Left lung (tissue), 10 donors: ENCODE results near the gene APOA5. TPM values are rescaled to one million over a fixed set of nuclear protein-coding genes. Genes with fewer than 3 reads are reported as not detected.

Source experiments
- ATAC-seq: fragments of 200-7000 bp; cut with Tn5 transposase; one replicate; pipeline ENCODE4 v1.9.1; 2020; ENCODE audit warnings: moderate library complexity
- DNase-seq, 4 donors: peaks; one replicate each; pipeline ENCODE4 v3.0.0-alpha.2; 2013 to 2020
- H3K27ac ChIP-seq, 2 donors: fragments of 200-600 bp; sonication (generic) in 1 of 2; one replicate each; pipeline versions ENCODE4 v1.5.0 to v1.8.0; 2020 to 2021
- H3K27me3 ChIP-seq, 2 donors: fragments of 200-600 bp; sonication (generic) in 1 of 2; one replicate each; pipeline versions ENCODE4 v1.5.0 to v1.8.0; 2020 to 2021
- H3K36me3 ChIP-seq, 2 donors: fragments of 200-600 bp; sonication (generic) in 1 of 2; one replicate each; pipeline versions ENCODE4 v1.5.0 to v1.8.0; 2020 to 2021
- H3K4me1 ChIP-seq, 2 donors: fragments of 200-600 bp; one replicate each; pipeline ENCODE4 v1.8.0; 2021
- H3K4me3 ChIP-seq, 2 donors: fragments of 200-600 bp; sonication (generic) in 1 of 2; one replicate each; pipeline versions ENCODE4 v1.5.0 to v1.8.0; 2020 to 2021; ENCODE audit warnings: mild to moderate bottlenecking in 1 of 2
- H3K9me3 ChIP-seq, 2 donors: fragments of 200-600 bp; sonication (generic) in 1 of 2; one replicate each; pipeline versions ENCODE4 v1.5.0 to v1.8.0; 2020 to 2021
- intact Hi-C, 2 donors: fragments of 100-400 bp; cut with DNase I; formaldehyde crosslinking; loops; one replicate each; pipeline versions ENCODE4 v1.11.2 to v1.14.2; 2022
- polyA plus RNA-seq, 6 donors: library from polyadenylated mRNA; unstranded; fragments of 120-200 nt; gene quantifications; one replicate each; pipeline ENCODE4 v1.2.1, GENCODE V29; 2013; ENCODE audit not compliant: insufficient read length in 6 of 6
- total RNA-seq, 2 donors: library from RNA; stranded (reverse); fragmentation: NEBNext Ultra II Directional; extraction: Animal tissue kit (Norgen Biotek cat#: 25700); gene quantifications; one replicate each; pipeline ENCODE4 v1.2.1, GENCODE V29; 2021
- TF ChIP-seq, protein P1 (sequence below), 2 donors: fragments of 200-600 bp; sonication (generic) in 1 of 2; IDR thresholded peaks; one replicate each; pipeline versions ENCODE4 v1.5.0 to v1.8.0; 2021; ENCODE audit warnings: antibody characterized with exemption in 2 of 2
- donor health status: DM: no; HTN: yes; CAD: no.
- donor health status: DM: no; HTN: no; CAD: no.

APOA5 gene
- total and polyA plus RNA-seq, 8 donors: 0.07 to 0.10 TPM; not detected in 6

DNA sequence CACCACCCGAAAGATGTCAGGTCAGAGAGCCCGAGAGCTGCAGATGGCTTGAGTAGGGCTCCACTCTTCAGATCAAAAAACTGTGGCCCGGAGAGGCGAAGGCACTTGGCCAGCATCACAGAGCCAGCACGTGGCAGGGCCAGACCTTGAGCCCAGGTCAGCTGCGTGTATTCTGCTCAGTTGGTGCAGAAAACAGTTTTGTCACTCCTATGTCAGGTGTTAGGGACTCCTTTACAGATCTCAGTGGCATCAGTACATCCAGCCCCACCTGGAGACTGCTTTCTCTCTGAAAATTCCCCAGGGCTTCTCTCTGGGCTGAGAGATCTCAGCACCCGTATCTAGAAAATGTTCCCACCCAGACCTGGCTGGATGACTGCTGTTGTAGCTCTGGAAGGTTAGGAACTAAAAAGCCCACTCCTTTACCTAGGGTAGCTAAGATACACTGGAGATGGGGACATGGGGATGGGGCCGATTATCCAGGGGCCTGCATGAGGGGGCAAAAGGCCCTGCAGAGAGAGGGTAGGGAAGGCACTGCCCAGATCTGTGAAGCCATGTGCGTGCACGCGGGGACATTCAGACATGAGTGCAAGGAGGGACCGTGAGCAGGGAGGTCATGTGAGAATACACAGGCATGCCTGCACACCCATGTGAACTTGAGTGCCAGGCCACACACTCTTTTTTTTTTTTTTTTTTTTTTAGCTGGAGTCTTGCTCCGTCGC lies 42.3 kb upstream of the APOA5 start:
- Histone ChIP-seq H3K9me3 (no peaks in the 10 kb centered on the region), H3K4me1 (peaks cover 8 to 28% of the 10 kb centered on the region in 2 donors), H3K27ac (no peak overlapping the region), H3K4me3 (no peak overlapping the region), H3K36me3 (no peaks in the 10 kb centered on the region), H3K27me3 (peaks cover 0 to 5% of the 10 kb centered on the region in 2 donors)
- DNase-seq: peak in 1 of 4 donors; percentile 22
- no peak for ATAC-seq
- TF ChIP-seq, protein P1, sequence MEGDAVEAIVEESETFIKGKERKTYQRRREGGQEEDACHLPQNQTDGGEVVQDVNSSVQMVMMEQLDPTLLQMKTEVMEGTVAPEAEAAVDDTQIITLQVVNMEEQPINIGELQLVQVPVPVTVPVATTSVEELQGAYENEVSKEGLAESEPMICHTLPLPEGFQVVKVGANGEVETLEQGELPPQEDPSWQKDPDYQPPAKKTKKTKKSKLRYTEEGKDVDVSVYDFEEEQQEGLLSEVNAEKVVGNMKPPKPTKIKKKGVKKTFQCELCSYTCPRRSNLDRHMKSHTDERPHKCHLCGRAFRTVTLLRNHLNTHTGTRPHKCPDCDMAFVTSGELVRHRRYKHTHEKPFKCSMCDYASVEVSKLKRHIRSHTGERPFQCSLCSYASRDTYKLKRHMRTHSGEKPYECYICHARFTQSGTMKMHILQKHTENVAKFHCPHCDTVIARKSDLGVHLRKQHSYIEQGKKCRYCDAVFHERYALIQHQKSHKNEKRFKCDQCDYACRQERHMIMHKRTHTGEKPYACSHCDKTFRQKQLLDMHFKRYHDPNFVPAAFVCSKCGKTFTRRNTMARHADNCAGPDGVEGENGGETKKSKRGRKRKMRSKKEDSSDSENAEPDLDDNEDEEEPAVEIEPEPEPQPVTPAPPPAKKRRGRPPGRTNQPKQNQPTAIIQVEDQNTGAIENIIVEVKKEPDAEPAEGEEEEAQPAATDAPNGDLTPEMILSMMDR (IDR thresholded peaks at IDR 0.05): no peak
- intact Hi-C loops: no loop called here

DNA sequence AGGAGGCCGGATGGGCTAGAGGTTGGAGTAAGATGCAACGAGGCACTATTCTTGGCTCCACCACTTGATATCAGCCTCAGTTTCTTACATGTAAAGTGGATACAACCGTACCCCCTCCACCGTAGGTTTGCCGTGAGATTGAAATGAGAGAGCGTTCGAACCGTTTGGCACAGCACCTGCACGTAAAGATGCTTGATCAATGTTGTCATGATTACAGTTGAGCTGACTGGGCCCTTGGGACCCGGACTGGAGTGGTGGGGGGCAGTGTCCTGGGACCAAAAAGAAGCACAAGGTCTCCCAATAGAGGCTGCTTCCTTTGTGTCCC lies 41.8 kb upstream of the APOA5 start:
- H3K36me3 ChIP-seq: no peaks in the 10 kb centered on the region
- ATAC-seq: no peak
- no peak overlapping the region for H3K4me3 ChIP-seq
- no peaks in the 10 kb centered on the region for H3K9me3 ChIP-seq
- intact Hi-C loops: no loop called here
- peaks cover 0 to 5% of the 10 kb centered on the region in 2 donors for H3K27me3 ChIP-seq
- DNase-seq: peak in 1 of 4 donors; percentile 24
- H3K4me1 ChIP-seq: peaks cover 8 to 28% of the 10 kb centered on the region in 2 donors
- no peak overlapping the region for H3K27ac ChIP-seq
- TF ChIP-seq, protein P1 (IDR thresholded peaks at IDR 0.05): no peak

DNA sequence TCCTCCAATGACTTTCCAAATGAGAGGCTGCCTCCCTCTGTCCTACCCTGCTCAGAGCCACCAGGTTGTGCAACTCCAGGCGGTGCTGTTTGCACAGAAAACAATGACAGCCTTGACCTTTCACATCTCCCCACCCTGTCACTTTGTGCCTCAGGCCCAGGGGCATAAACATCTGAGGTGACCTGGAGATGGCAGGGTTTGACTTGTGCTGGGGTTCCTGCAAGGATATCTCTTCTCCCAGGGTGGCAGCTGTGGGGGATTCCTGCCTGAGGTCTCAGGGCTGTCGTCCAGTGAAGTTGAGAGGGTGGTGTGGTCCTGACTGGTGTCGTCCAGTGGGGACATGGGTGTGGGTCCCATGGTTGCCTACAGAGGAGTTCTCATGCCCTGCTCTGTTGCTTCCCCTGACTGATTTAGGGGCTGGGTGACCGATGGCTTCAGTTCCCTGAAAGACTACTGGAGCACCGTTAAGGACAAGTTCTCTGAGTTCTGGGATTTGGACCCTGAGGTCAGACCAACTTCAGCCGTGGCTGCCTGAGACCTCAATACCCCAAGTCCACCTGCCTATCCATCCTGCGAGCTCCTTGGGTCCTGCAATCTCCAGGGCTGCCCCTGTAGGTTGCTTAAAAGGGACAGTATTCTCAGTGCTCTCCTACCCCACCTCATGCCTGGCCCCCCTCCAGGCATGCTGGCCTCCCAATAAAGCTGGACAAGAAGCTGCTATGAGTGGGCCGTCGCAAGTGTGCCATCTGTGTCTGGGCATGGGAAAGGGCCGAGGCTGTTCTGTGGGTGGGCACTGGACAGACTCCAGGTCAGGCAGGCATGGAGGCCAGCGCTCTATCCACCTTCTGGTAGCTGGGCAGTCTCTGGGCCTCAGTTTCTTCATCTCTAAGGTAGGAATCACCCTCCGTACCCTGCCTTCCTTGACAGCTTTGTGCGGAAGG lies 40.9 kb upstream of the APOA5 start:
- no peaks in the 10 kb centered on the region for H3K9me3 ChIP-seq
- TF ChIP-seq, protein P1 (IDR thresholded peaks at IDR 0.05): no peak
- H3K27ac ChIP-seq: no peak overlapping the region
- no peak overlapping the region for H3K4me3 ChIP-seq
- peaks cover 8 to 28% of the 10 kb centered on the region in 2 donors for H3K4me1 ChIP-seq
- peak in 1 of 4 donors; percentile 35 for DNase-seq
- intact Hi-C loops: no loop called here
- H3K36me3 ChIP-seq: no peaks in the 10 kb centered on the region
- peaks cover 0 to 5% of the 10 kb centered on the region in 2 donors for H3K27me3 ChIP-seq
- no peak for ATAC-seq

DNA sequence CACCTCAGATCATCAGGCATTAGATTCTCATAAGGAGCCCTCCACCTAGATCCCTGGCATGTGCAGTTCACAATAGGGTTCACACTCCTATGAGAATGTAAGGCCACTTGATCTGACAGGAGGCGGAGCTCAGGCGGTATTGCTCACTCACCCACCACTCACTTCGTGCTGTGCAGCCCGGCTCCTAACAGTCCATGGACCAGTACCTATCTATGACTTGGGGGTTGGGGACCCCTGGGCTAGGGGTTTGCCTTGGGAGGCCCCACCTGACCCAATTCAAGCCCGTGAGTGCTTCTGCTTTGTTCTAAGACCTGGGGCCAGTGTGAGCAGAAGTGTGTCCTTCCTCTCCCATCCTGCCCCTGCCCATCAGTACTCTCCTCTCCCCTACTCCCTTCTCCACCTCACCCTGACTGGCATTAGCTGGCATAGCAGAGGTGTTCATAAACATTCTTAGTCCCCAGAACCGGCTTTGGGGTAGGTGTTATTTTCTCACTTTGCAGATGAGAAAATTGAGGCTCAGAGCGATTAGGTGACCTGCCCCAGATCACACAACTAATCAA lies 40.2 kb upstream of the APOA5 start:
- H3K4me1 ChIP-seq: peaks cover 8 to 27% of the 10 kb centered on the region in 2 donors
- TF ChIP-seq, protein P1 (IDR thresholded peaks at IDR 0.05): no peak
- no peak overlapping the region for H3K27ac ChIP-seq
- DNase-seq (no peak), ATAC-seq (no peak)
- no peaks in the 10 kb centered on the region for H3K9me3 ChIP-seq
- intact Hi-C loops: no loop called here
- no peaks in the 10 kb centered on the region for H3K36me3 ChIP-seq
- peaks cover 0 to 5% of the 10 kb centered on the region in 2 donors for H3K27me3 ChIP-seq
- no peak overlapping the region for H3K4me3 ChIP-seq
